Adrenal gland (tissue), 12 donors: ENCODE measurements around the gene MOB1B. TPM values are rescaled to one million over a fixed set of nuclear protein-coding genes. Genes with fewer than 3 reads are reported as not detected.

Experiments used
- DNase-seq, 7 donors: peaks; one replicate each; pipeline ENCODE4 v3.0.0-alpha.2; 2019 to 2020
- H3K27ac ChIP-seq, 5 donors: fragments of 200-600 bp; sonication (generic) in 4 of 5; 1 replicate in 3 of 5; 2 replicates in 2 of 5; pipeline versions ENCODE4 v1.5.1 to v1.8.0; 2016 to 2020; ENCODE audit warnings: mild to moderate bottlenecking in 1 of 5
- H3K27me3 ChIP-seq: fragments of 200-600 bp; 2 replicates; pipeline ENCODE4 v1.8.0; 2021
- H3K36me3 ChIP-seq, 2 donors: fragments of 200-600 bp; replicated peaks in 1 of 2; 1 replicate in 1 of 2; 2 replicates in 1 of 2; pipeline versions ENCODE4 v1.5.1 to v1.8.0; 2018 to 2022
- H3K4me1 ChIP-seq, 2 donors: fragments of 200-600 bp; replicated peaks in 1 of 2; 1 replicate in 1 of 2; 2 replicates in 1 of 2; pipeline versions ENCODE4 v1.5.1 to v1.8.0; 2018 to 2021
- H3K4me3 ChIP-seq, 4 donors: fragments of 200-600 bp; sonication (generic) in 3 of 4; one replicate each; pipeline ENCODE4 v1.5.1; 2016 to 2018
- H3K9me3 ChIP-seq, 3 donors: fragments of 200-600 bp; sonication (generic) in 1 of 3; replicated peaks in 1 of 3; 1 replicate in 2 of 3; 2 replicates in 1 of 3; pipeline versions ENCODE4 v1.5.1 to v1.8.0; 2016 to 2021
- POLR2A ChIP-seq, 2 donors: fragments of 450-650 bp; IDR thresholded peaks; one replicate each; pipeline ENCODE4 v1.6.1; 2017; ENCODE audit warnings: antibody characterized with exemption in 2 of 2, mild to moderate bottlenecking in 2 of 2, moderate library complexity in 1 of 2
- WGBS, 4 donors: extraction: QIAGEN DNeasy Blood & Tissue Kit in 2 of 4; methylation state at CpG; one replicate each; pipeline versions ENCODE4 v1.1.5 to v1.1.7; 2013 to 2017; 5-methylcytosine and 5-hydroxymethylcytosine counted together
- intact Hi-C, 2 donors: fragments of 100-400 bp; cut with DNase I; formaldehyde crosslinking; loops; one replicate each; pipeline versions ENCODE4 v1.14.1 to v1.15.0; 2022 to 2023
- polyA plus RNA-seq, 3 donors: library from polyadenylated mRNA; stranded (reverse); fragments of 200-250 nt in 2 of 3; fragments of 350-450 nt in 1 of 3; fragmentation: Illumina TruSeq in 1 of 3; extraction: RNeasy Lipid Tissue Mini Kit (QIAGEN cat#74804) in 1 of 3; gene quantifications; one replicate each; pipeline ENCODE4 v1.2.3, GENCODE V29; 2013 to 2014
- total RNA-seq, 9 donors: library from RNA; depleted of rRNA in 4 of 9; stranded (reverse); fragments of >200 nt in 4 of 9; fragments of 120-200 nt in 1 of 9; fragmentation: NEBNext Ultra II Directional in 1 of 9; extraction: Animal tissue kit (Norgen Biotek cat#: 25700) in 1 of 9; gene quantifications; one replicate each; pipeline versions ENCODE4 v1.1.0 to v1.2.4, GENCODE V29; 2013 to 2023
- TF ChIP-seq, protein P1 (sequence below), 6 experiments: fragments of 450-650 bp in 4 of 6; fragments of 200-600 bp in 2 of 6; sonication (generic) in 1 of 6; IDR thresholded peaks; 1 replicate in 5 of 6; 2 replicates in 1 of 6; pipeline versions ENCODE4 v1.5.1 to v1.8.0; 2016 to 2021; ENCODE audit warnings: antibody characterized with exemption in 6 of 6, mild to moderate bottlenecking in 2 of 6, moderate library complexity in 1 of 6
- donor health status: healthy with polysubstance abuse.
- donor health status: Bipolar disorder and iron deficiency.
- donor health status: DM: yes; HTN: yes; CAD: no.
- donor health status: DM: no; HTN: no; CAD: no.
- donor health status: DM: no; HTN: no; CAD: no.
- donor health status: DM: yes; HTN: yes; CAD: no.

The MOB1B gene
- total and polyA plus RNA-seq, 12 donors: 3.5 to 25.4 (median 14.5) TPM

DNA sequence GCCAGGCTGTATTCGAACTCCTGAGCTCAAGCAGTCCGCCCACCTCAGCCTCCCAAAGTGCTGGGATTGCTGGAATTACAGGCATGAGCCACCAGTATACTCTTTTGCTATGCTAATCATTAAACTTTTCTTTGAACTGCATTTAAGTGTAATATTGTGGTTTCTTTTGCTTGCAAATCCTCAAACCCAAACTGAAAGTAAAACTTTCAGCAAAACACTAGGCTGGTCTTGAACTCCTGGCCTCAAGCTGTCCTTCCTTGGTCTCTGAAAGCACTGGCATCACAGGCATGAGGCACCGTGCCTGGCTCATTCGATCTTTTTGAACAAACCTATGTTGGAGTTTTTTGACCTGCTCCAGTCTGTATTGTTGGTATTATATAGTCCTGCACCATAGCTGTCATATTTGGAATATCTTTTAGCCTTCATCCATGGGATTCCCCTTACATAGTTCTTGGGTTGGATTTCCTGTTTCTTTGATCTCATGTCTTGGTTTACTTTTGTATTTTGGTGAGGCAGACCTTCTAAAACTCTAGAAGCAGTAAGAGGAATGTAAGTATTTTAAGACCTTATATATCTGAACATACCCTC, 34.1 kb downstream of the MOB1B start:
- no peak for DNase-seq
- 92 to 99% (median 93%) methylated on average over 4 of the region's 4 CpGs for WGBS, 4 donors
- peaks cover 0 to 3% of the 10 kb centered on the region in 2 donors for H3K4me1 ChIP-seq

DNA sequence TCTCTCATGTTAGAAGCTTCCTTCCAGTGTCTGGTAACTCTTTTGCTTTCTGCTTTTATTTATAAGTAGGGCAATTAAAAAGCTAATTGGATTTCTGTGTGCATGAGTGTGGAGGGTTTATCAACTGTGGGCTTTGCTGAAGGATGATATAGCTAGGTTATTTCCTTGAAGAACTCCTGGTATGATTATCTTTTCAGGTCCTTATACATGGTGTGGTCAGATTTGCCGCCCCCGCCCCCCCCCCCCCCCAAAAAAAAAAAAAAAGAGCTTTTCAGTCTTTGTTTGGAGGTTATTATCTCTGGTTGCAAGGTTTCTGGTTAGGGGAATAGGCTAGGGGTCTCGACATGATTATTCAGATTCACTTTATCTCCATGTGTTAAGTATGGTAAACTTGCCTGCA, 35.9 kb downstream of the MOB1B start:
- H3K4me1 ChIP-seq: no peaks in the 10 kb centered on the region
- intact Hi-C loops: no loop called here

More for the DNA sequence above, 34.1 kb downstream of the MOB1B start:
- intact Hi-C loops: no loop called here
- Histone ChIP-seq H3K27ac (no peak overlapping the region), H3K27me3 (no peaks in the 10 kb centered on the region), H3K36me3 (no peaks in the 10 kb centered on the region), H3K9me3 (no peaks in the 10 kb centered on the region), H3K4me3 (no peak overlapping the region)
- no peak for TF ChIP-seq POLR2A (IDR thresholded peaks at IDR 0.05)
- TF ChIP-seq, protein P1, sequence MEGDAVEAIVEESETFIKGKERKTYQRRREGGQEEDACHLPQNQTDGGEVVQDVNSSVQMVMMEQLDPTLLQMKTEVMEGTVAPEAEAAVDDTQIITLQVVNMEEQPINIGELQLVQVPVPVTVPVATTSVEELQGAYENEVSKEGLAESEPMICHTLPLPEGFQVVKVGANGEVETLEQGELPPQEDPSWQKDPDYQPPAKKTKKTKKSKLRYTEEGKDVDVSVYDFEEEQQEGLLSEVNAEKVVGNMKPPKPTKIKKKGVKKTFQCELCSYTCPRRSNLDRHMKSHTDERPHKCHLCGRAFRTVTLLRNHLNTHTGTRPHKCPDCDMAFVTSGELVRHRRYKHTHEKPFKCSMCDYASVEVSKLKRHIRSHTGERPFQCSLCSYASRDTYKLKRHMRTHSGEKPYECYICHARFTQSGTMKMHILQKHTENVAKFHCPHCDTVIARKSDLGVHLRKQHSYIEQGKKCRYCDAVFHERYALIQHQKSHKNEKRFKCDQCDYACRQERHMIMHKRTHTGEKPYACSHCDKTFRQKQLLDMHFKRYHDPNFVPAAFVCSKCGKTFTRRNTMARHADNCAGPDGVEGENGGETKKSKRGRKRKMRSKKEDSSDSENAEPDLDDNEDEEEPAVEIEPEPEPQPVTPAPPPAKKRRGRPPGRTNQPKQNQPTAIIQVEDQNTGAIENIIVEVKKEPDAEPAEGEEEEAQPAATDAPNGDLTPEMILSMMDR (IDR thresholded peaks at IDR 0.05): no peak

DNA sequence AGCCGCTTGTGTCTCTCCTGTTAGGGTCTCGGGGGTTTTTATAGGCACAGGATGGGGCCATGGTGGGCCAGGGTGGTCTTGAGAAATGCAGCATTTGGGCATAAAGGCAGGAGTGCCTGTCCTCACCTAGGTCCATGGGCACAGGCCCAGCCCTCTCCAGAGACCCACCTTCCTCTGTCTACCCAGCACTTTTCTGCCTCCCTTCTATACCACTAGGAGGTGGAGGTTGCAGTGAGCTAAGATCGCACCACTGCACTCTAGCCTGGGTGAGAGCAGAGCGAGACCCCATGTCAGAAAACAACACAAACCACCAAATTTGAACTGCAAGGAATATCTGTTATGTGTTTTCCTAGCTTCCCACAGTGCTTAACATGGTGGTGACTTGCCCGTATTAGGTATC, 38.0 kb downstream of the MOB1B start:
- H3K9me3 ChIP-seq: no peaks in the 10 kb centered on the region
- DNase-seq: no peak
- H3K36me3 ChIP-seq: no peaks in the 10 kb centered on the region
- 96 to 99% (median 98%) methylated on average over 5 of the region's 5 CpGs for WGBS, 4 donors
- no peaks in the 10 kb centered on the region for H3K4me1 ChIP-seq
- no peaks in the 10 kb centered on the region for H3K27me3 ChIP-seq
- intact Hi-C loops: no loop called here
- no peak overlapping the region for H3K27ac ChIP-seq
- H3K4me3 ChIP-seq: no peak overlapping the region
- TF ChIP-seq, protein P1 (IDR thresholded peaks at IDR 0.05): no peak
- TF ChIP-seq POLR2A (IDR thresholded peaks at IDR 0.05): no peak

More for the DNA sequence above, 35.9 kb downstream of the MOB1B start:
- Histone ChIP-seq H3K27ac (no peak overlapping the region), H3K27me3 (no peaks in the 10 kb centered on the region), H3K36me3 (no peaks in the 10 kb centered on the region), H3K9me3 (no peaks in the 10 kb centered on the region), H3K4me3 (no peak overlapping the region)
- DNase-seq: no peak
- TF ChIP-seq, protein P1 (IDR thresholded peaks at IDR 0.05): no peak
- TF ChIP-seq POLR2A (IDR thresholded peaks at IDR 0.05): no peak
- 46 to 74% (median 63%) methylated on average over 3 of the region's 3 CpGs for WGBS, 4 donors

DNA sequence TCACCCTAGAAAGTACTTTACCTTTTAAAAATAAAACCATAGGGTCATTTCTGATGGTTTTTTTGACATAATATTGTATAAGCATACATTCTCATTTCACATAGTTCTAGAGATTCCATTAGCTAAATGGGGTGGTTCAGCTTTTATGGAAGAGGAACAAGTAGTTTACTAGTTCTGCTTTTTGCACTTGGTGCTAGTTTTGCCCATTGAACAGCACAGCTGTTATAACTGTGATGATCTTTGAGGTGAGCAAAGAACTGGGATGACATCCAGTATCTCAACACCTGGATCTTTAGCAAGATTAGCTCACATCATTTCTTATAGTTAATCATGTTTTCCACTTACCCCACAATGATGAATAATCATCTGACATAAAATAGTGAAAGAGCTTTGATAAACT, 40.9 kb downstream of the MOB1B start:
- H3K9me3 ChIP-seq: no peaks in the 10 kb centered on the region
- H3K4me3 ChIP-seq: no peak overlapping the region
- DNase-seq: no peak
- no peaks in the 10 kb centered on the region for H3K36me3 ChIP-seq
- H3K4me1 ChIP-seq: peaks cover 0 to 3% of the 10 kb centered on the region in 2 donors
- no peak for TF ChIP-seq POLR2A (IDR thresholded peaks at IDR 0.05)
- TF ChIP-seq, protein P1 (IDR thresholded peaks at IDR 0.05): no peak
- intact Hi-C loops: no loop called here
- no peak overlapping the region for H3K27ac ChIP-seq
- H3K27me3 ChIP-seq: no peaks in the 10 kb centered on the region
